HG03175 (cell line): ENCODE data around the gene EIF4G2.
"Not testable (repeated sequence)": the region's sequence is repeated elsewhere in the genome, so short reads cannot be mapped to it uniquely, and the experiment has no call there.

Experiments
- ATAC-seq: cut with Tn5 transposase; IDR thresholded peaks from one replicate; pipeline ENCODE4 v1.9.1; 2021; ENCODE audit warnings: mild to moderate bottlenecking, moderate library complexity; ENCODE audit not compliant: unreplicated experiment

The EIF4G2 gene

GRCh38 chr11:10808553-10809372, at the start of gene EIF4G2:
Gene EIF4G2, minus strand, starts transcription at chr11:10808926.
- peak; percentile 93 for ATAC-seq

GRCh38 chr11:10857709-10858438, 49.1 kb upstream of the EIF4G2 start, which contains the start of gene ZBED5:
Gene ZBED5, minus strand, starts transcription at chr11:10858053. Its CDS starts 3,108 bp downstream, at chr11:10854945.
- peak; percentile 92 for ATAC-seq

GRCh38 chr11:10857459-10857708, 48.7 kb upstream of the EIF4G2 start:
- ATAC-seq, result peak; percentile 13

- no peak for ATAC-seq
These were observed 48.1 kb upstream of the EIF4G2 start for GRCh38 chr11:10856689-10857458.

DNA sequence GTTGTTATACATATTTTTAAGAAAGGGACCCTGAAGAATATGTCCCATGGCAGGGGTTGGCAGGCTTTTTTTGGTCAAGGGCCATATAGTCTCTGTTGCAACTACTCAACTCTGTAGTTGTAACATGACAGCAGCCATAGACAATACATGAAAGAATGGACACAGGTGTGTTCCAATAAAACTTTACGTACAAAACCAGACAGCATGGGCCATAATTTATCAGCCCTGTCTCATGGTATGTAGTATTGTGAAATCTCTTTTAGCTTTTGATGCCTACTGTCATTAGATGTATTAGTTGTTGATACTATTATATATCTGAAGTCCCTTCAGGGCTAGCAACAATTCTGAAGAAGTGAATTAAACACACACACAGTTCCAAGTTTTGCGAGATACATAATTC, 46.6 kb upstream of the EIF4G2 start:
- ATAC-seq, result no peak

- ATAC-seq, result no peak
These were observed 39.5 kb upstream of the EIF4G2 start for GRCh38 chr11:10847960-10848860.

- ATAC-seq, result no peak
These were observed 37.9 kb upstream of the EIF4G2 start for GRCh38 chr11:10846660-10847059.

GRCh38 chr11:10845589-10845988, 36.9 kb upstream of the EIF4G2 start:
- no peak for ATAC-seq

GRCh38 chr11:10844796-10845195, 36.1 kb upstream of the EIF4G2 start:
- no peak for ATAC-seq

DNA sequence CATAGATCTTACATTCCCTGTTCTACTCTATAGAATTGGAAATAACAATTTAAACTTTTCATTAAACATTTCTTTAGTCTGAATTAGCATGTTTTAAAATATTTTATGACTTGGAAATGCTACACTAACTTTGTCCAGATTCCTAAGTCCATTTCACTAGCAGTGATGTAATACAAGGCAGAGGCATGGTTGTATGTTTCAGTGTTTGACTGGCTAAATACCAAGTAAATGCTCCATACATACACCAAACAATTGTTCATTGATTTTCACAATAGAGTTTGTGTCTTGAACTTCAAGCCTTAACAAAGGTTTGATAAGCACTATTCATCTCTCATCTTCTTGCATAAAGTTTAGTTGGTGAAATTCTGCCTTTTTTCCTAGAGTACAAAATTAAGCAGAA, 35.6 kb upstream of the EIF4G2 start:
- no peak for ATAC-seq

- ATAC-seq, result no peak
These were observed 30.2 kb upstream of the EIF4G2 start for GRCh38 chr11:10838881-10839280.

DNA sequence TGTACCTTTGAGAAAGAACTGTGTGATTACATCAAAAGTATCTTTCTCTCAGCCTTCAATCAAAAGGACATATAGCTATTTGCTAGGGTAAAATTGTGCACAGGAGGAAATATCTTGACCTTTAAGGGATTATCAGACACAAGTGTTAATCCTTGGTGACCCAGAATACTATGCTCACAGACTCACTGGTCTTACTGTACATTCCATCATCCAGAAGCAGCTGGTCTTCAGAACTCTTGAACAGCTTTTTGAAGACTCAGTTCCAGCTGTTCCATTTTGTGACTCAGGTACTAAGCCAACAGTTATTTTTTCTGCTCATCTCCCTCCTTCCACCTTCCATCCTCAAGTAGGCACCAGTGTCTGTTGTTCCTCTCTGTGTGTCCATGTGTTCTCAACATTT, 29.4 kb upstream of the EIF4G2 start:
- ATAC-seq, result no peak

GRCh38 chr11:10836884-10837283, 28.2 kb upstream of the EIF4G2 start:
- not testable (repeated sequence) for ATAC-seq

DNA sequence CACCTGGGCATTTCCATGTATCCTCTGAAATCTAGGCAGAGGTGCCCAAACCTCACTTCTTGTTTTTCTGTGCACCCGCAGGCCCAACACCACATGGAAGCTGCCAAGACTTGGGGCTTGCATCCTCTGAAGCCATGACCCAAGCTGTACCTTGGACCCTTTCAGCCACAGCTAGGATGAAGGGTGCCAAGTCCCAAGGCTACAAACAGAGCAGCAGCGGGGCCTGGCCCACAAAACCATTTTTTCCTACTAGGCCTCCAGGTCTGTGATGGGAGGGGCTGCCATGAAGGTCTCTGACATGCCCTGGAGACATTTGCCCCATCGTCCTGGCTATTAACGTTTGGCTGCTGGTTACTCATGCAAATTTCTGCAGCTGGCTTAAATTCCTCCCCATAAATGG, 20.4 kb upstream of the EIF4G2 start:
- ATAC-seq, result no peak

GRCh38 chr11:10828402-10828801, 19.7 kb upstream of the EIF4G2 start:
- no peak for ATAC-seq

DNA sequence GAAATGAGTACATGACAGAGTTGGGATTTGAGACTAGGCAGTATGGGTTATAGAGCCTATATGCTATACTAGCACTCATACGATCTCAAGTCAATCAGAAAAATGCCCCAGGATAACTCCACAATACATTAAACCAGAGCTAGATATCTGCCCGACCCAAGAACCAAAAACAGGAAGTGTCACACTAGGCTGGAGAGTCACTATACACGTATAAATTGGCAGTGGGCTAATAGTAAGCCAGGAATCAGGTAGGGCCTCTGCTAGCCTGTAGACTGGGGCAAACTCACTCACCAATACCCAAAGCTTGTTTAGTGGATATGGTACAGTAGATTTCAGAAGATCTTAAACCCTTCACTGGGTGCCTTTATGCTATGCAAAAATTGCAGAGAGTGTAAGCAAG, 16.2 kb upstream of the EIF4G2 start:
- ATAC-seq, result peak; percentile 71

- no peak for ATAC-seq
These were observed 14.4 kb upstream of the EIF4G2 start for GRCh38 chr11:10823152-10823579.

GRCh38 chr11:10822491-10822890, 13.8 kb upstream of the EIF4G2 start:
- ATAC-seq, result not testable (repeated sequence)

- no peak for ATAC-seq
These were observed 9.9 kb upstream of the EIF4G2 start for GRCh38 chr11:10818594-10818993.

DNA sequence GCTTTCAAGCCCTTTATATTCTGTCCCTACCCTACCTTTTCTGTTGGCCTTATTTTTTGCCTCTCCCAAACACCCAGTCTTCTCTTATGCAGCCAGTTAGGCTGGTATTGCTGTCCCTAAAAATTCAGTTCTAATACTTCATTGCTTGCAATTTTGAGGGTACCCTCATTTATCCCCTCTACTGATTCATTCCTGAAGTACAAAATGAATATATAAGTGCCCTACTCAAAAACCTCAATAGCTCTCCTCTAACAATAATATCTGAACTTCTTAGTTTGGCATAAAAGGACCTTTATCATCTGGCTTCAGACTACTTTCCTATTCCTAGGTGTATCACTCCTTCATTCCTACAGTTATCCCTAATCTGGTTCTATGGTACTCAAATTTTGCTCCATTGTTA, 5.2 kb upstream of the EIF4G2 start:
- no peak for ATAC-seq
